ENCODE measurements around the gene LRFN4.

LRFN4 gene

DNA sequence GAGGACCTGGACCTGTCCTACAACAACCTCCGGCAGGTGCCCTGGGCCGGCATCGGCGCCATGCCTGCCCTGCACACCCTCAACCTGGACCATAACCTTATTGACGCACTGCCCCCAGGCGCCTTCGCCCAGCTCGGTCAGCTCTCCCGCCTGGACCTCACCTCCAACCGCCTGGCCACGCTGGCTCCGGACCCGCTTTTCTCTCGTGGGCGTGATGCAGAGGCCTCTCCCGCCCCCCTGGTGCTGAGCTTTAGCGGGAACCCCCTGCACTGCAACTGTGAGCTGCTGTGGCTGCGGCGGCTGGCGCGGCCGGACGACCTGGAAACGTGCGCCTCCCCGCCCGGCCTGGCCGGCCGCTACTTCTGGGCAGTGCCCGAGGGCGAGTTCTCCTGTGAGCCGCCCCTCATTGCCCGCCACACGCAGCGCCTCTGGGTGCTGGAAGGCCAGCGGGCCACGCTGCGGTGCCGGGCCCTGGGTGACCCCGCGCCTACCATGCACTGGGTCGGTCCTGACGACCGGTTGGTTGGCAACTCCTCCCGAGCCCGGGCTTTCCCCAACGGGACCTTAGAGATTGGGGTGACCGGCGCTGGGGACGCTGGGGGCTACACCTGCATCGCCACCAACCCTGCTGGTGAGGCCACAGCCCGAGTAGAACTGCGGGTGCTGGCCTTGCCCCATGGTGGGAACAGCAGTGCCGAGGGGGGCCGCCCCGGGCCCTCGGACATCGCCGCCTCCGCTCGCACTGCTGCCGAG is 1.5 kb downstream of the LRFN4 start:
- DNase-seq (ENCODE audit: low read depth, low spot score) = no peak

DNA sequence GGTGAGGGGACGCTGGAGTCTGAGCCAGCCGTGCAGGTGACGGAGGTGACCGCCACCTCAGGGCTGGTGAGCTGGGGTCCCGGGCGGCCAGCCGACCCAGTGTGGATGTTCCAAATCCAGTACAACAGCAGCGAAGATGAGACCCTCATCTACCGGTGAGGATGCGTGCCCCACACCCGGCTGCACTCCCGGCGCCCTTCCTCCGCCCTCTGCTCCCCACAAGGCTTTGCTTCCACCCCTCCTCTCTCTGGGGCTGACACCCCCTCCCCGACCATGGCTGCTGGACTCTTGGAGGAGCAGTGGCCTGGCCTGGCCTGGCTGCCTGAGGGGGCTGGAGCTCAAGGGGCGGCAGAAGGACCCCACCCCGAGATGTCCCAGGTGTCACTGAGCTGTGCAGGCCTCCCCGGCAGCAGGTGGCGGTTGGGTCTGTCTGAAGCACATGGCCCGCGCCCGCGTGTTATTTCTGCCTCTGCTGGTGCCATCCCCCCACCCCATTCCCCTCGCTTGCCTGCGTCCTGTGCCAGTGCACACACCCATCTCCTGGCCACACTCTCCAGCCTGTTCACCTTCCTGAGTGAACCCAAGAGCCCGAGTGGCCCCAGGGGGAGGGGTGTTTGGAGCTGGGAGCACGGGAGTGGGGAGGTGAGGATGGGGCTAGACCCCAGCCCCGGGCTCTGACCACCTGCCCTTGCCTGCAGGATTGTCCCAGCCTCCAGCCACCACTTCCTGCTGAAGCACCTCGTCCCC is 2.2 kb downstream of the LRFN4 start:
- DNase-seq (ENCODE audit: low read depth, low spot score) = no peak

DNA sequence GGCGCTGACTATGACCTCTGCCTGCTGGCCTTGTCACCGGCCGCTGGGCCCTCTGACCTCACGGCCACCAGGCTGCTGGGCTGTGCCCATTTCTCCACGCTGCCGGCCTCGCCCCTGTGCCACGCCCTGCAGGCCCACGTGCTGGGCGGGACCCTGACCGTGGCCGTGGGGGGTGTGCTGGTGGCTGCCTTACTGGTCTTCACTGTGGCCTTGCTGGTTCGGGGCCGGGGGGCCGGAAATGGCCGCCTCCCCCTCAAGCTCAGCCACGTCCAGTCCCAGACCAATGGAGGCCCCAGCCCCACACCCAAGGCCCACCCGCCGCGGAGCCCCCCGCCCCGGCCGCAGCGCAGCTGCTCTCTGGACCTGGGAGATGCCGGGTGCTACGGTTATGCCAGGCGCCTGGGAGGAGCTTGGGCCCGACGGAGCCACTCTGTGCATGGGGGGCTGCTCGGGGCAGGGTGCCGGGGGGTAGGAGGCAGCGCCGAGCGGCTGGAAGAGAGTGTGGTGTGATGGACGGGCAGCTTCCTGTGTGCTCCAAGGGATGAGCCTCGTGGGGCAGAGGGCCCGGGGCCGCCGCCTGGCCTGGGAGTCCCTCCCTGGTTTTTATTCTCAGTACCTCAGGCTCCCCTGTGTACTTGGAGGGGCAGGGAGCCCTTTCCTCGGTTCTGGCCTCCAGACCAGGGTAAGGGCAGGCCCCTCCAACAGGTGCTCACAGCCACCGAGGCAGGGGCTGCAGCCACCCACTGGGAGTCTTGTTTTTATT is 3.0 kb downstream of the LRFN4 start:
- no peak for DNase-seq (ENCODE audit: low read depth, low spot score)

DNA sequence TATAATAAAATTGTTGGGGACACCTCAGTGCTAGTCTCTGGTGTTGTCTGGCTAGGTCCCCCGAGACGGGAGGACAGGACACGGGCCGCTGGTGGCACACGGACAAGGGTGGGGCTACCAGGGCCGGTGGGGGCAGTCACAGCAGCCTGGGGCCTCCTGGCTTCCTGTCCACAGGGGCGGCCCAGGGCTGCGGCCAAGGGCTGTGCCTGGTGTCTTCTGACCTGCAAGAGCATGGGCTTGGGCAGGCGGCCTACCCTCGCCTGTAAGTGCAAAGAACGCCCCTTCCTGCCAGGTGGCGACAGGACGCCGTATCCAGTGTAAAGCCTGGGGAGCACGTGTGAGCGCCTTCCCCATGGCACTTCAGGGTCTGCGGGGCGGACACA is 3.6 kb downstream of the LRFN4 start:
- DNase-seq (ENCODE audit: low read depth, low spot score) = no peak

- no peak for DNase-seq (ENCODE audit: low read depth, low spot score)
Measured at GRCh38 chr11:66861038-66861773, 4.3 kb downstream of the LRFN4 start.

DNA sequence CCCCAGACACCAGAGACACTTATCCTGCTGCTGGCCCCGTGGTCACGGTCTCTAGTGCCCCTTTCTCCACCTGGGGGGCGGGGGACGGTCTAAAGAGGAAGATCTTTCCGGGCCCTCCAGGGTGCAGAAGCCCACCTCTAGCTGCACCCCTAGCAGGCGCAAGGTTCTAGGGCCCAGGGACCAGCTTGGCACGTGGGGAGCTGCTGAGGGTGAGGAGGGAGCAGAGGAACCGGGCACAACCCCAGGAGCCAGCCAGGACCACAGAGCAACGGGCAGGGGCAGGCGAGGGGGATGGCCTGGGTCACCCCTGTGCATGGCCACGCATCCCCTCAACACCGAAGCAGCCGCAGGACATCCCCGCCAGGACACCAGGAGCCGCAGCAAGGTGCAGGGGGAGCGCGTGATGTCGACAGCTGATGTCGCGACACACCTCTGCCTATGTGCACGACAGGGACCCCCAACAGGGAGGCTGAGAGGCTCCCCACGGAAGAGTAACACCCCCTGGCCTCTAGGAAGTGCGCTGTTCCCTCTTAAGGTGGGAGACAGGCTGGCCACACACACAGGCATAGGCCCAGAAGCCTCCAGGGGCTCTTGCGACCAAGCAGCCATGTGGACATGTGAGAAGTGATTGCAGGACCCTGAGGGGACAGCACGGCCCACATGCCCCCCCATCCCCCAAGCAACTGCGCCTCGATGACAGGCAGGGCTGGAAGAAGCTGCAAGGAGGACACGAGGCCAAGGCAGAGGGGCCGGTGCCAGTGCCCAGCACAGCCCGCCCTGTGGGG is 5.1 kb downstream of the LRFN4 start:
- no peak for DNase-seq (ENCODE audit: low read depth, low spot score)

DNA sequence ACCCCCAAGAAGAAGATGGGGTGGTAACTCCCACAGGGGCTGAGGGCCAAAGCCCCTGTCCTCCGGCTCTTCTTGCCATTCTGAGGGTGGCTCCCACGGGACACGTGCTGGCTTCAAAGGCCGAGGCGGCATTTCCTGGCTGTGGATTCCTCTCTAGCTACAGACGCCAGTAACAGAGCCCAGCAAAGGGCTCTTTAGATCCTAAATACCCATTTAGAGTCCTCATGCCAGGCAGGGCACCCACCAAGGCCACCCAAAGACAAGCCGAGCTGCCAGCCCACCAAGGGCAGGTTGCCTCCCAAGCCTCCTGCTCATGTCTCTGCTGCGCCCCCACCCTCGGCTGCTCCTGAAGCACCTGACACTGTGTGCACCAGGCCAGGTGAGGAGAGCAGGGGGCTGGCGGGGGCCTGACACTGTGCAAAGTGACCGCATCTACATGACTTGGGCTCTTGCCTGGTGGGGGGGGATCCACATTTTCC is 5.7 kb downstream of the LRFN4 start:
- DNase-seq (ENCODE audit: low read depth, low spot score) = no peak

DNA sequence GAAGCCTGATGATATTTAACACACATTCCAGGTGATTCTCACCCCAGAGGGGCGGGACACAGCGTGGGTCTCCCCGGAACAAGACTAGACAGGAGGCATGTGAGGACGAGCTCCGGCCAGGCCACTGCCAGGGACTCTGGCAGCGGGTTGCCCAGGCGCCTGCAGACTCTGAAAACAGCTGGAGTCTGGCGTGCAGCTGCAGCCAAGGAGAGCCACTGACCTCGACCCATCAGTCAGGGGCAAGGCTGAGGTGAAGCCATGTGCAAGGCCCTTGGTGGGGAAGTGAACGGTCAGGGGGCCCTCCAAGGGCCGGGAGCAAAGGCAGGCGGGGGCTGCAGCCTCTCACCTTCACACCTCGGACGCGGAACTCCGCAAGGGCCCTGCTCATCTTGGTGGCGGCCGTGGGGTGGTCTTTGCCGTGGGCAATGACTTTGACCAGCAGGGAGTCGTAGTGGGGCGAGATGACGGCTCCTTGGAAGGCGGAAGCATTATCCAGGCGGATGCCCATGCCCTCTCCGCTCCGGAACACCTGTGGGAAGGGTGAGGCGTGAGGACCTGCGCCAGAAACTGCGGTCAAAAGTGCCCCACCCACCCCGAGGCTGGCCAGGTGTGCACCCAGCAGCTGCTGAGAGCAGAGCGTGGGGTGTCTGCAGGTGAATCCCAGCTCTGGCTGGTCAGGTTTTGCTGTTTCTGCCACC is 6.7 kb downstream of the LRFN4 start:
- no peak for DNase-seq (ENCODE audit: low read depth, low spot score)

DNA sequence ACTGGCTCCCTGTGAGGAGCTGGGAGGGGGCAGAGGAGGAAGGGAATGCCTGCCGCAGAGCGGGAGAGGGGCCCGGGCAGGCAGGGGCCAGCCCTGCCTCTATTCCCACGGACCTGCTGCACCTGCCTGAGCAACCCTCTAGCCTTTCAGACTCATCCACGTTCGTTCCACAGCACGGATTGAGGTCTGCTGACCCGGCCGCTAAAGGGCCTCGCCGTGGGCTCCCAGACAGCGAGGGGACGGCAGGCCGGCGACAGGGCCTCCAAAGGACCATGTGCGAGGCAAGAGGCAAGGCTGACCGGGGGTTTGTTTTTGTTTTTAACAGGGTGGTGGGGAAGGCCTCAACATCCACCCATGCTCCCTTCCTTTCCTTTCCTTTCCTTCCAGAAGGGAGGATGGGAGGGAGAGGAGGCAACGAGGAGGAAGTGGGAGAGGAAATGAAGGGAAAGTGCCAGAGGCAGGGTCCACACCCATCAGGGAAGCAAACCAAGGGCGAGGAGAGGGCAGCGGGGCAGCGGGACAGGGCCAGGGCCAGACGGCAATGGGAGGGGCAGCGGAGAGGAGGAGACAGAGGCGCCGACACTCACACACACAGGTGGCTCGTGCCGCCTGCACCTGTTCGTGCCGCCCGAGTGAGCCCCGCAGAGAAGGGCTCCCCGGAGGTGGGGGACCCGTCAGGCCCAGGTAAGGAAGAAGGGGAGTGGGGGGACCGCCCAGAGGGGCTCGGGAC is 7.5 kb downstream of the LRFN4 start:
- DNase-seq (ENCODE audit: low read depth, low spot score) = no peak

- no peak for DNase-seq (ENCODE audit: low read depth, low spot score)
Measured at GRCh38 chr11:66864924-66865697, 8.2 kb downstream of the LRFN4 start.

DNA sequence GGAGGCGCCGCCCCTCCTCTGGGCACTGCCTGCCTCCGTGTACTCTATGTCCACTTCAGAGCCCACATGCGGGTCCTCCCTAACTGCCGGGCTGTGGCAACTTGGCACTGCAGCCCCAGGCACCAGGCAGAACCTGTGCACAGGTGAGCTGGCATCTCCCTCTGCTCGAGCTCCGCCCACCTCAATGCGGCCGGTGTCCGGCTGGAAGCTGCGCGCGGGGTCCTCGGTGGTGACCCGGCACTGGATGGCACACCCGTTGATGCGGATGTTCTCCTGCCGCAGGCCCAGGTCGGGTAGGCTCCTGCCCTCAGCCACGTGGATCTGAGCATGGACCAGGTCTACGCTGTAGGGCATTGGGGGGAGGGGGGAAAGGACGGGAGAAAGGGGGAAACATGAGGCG is 9.1 kb downstream of the LRFN4 start:
- no peak for DNase-seq (ENCODE audit: low read depth, low spot score)

DNA sequence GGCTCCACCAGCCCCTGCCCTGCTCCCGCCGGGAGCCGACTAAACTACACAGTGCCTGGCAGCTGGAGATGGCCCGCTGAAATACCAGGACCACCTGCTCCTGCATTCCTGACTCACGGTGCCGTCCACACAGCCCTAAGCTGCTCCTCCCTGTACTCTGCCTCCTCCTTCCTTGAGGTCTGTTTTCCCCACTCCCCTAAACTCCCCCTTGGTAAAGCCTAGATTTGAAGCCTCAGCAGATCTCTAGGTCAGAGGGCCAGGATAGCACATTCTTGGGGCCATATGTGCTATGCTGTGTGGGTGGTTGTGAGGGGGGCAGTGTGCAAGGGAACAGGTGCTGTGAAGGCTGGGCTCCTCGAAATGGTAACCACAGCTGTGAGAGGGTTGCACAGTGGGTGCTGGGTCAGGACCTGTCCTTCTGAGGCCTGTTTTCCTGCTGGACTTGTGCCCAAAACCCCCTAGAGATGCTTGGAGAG is 9.7 kb downstream of the LRFN4 start:
- DNase-seq (ENCODE audit: low read depth, low spot score) = no peak

DNA sequence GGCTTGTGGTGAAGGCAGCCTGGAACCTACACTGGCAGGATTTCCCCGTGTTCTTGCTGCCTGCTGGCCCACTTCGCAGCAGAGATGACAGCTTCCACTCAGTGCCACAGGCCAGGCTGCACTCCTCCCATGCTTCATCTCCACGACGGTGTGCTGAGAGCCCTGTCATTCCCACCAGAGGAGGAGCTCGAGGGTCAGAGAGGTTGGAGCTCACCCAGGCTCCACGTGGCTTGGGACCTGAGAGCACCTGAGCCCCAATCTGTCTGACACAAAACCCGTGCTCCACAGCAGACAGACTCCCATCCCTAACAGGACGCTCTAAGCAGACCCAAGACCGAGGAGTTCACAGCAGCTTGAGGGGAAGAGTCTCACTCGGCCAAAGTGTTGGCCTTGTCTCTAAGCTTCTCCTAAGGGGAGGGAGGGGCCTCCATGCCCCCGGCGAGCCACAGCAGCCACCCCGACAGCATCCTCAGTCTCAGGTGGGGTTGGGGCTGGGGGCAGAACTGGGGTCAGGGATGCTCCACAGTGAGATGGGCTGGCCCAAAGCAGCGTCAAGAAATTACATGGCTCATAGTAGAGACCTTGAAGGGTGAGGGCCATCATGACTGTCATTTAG is 10.7 kb downstream of the LRFN4 start:
- DNase-seq (ENCODE audit: low read depth, low spot score) = no peak

- DNase-seq (ENCODE audit: low read depth, low spot score) = no peak
Measured at GRCh38 chr11:66868082-66868725, 11.3 kb downstream of the LRFN4 start.

DNA sequence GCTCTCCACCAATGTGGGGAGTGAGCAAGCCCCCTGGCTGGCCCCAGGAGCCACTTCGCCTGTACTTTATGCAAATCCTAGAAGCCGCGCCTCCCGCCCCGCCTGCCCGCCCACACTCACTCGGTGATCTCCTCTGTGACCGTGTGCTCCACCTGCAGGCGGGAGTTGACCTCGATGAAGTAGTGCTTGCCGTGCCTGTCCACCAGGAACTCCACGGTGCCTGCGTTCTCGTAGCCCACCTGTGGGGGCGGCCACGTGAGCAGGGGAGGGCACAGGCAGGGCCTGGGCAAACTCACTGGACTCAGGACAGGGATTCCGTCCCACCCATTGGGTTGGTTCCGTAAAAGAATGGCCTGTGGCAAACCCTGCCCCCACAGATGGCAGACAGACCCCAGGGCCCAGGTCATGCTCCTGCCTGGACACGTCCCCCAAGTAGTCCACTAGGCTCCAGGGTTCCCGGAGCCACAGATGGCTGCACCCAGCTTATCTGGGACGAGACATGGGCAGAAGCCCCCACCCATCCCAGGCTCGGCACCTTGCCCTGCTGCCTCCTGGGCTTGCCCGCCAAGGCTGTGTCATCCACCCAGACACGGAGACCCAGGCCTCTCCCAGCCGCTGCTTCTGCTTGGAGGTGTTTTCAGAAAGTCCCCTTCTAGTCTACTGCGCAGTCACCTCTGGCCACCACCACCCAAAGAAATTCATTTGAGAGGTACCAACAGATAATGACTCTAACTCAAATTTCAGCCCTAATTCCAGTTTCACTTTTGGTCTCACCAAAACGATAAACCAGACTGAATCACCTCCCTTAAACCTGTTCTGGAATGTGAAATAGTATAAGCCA is 12.1 kb downstream of the LRFN4 start:
- no peak for DNase-seq (ENCODE audit: low read depth, low spot score)

DNA sequence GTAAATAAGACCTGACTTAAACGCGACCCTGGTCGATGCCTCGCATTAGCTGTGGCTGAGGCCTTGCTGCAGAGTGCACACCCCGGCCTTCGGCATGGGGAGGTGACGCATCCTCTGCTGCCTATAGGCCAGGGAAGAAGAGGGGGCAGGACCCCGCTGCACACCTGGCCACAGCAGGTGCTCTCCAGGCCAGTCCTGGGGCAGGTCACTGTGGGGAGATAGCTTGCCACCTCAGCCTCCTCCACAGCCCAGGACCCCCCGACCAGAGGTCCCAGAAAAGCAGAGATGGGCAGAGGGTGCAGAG is 12.7 kb downstream of the LRFN4 start:
- DNase-seq (ENCODE audit: low read depth, low spot score) = no peak

DNA sequence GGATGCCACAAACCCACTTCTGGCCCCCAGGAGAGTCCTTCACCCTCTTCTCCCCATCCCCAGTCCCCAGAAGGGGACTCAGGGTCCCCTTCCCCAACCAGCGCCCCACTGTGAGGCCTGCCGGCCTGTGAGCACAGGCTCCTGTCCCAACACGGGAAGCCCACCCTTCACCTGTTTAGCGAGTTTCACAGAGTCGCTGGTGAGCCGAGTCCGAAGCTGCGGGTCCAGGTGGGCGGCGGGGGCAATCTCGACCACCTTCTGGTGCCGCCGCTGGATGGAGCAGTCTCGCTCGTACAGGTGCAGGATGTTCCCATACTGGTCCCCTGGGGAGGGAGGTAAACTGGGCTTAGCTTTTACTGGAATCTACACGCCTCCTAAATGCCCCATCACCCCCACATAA is 13.3 kb downstream of the LRFN4 start:
- DNase-seq (ENCODE audit: low read depth, low spot score) = no peak

All from smooth muscle cell of the brain vasculature (primary cell).